ENCODE results near the gene ITPK1. TPM values are rescaled to one million over a fixed set of nuclear protein-coding genes. Genes with fewer than 3 reads are reported as not detected.

Gene ITPK1
- 23.8 and 37.8 TPM in 2 replicates for total RNA-seq

DNA sequence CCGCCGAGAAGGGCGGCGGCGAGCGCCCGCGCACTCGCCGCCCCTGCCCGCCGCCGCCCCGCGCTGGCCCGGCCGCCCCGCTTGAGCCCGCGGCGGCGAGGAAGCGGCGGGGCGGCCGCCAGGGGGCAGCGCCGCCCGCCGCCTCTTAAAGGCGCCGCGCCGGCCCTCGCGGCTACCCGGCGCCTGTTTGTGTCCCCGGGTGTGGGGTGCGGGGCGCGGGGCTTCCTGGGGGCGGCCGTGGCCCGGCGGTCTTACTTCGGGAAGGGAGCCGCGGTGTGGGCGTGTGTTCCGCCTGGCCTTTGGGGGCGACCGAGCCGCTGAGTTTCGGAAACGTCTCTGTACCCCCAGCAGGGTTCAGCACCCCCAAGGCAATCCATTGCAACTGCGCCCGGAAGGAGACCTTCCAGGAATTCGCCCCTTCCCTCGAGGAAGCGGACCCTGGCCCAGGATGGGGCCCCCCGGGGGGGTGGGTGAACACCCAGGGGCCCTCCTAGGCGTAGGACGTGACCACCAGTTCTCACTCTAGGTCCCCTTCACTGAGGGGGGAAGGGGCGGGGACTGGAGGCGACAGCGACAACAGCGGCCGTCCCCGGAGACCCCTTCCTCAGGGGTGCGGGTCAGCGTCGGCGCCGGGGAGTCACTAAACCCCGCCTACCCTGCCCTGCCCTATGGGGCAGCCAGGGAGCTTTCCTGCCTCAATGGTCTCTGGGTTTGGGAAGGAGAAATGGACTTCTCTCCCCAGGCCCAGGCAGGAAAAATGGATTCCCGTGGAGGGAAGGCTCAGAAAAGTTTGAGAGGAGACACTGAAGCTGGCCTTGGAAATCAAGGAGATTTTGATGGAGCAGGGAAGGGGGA lies at the start of gene ITPK1:
Gene ITPK1, minus strand, starts transcription at position 105 of the 855 bp plus-strand sequence. CDS start 762 bp downstream, outside the sequence.

DNA sequence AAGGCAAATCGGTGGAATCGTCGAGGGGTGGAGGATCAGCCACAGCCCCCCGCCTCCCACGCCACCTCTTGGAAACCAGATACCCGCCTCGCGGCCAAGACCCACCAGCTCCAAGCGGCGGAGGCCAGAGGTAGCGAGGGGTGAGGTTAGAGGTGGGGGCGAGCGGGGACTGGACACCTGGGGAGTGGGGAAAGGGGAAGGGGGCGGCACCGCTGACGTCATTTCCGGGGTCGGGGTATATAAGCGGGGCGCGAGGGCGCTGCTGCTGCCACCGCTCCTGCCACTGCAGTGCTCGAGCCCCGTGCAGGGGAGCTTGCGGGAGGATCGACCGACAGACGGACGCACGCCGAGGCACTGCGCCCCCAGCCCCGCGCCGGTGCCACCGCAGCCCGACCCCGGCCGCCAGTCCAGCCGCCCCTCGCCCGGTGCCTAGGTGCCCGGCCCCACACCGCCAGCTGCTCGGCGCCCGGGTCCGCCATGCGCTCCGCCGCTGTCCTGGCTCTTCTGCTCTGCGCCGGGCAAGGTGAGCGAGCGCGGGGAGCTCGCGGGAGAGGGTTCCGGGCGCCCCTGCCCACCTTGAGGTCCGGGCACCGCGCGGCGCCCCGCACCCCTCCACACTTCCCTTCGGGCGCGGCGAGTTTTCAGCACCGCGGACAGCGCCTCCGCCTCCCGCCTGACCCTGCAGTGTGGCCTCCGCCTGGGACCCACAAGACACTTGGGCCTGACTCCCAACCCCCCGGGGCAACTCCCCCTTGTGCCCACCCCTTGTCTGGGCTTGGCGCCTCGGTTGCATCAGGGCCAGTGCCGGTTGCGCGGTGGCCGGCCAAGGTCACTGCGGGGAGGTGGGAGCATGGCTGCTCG lies 192.6 kb downstream of the ITPK1 start, which contains the start of gene CHGA:
Gene CHGA, plus strand, starts transcription at position 268 of the 861 bp plus-strand sequence. Its CDS starts 210 bp downstream, at position 478.

Other genes with a start within 250 kb of the ITPK1 start
- gene CHGA, start 192.8 kb downstream of the ITPK1 start, total RNA-seq, result 0.13 TPM in 1 of 2 replicates, not detected in the other
- 10.8 and 27.6 TPM in 2 replicates for gene MOAP1, start 69.0 kb upstream of the ITPK1 start, total RNA-seq
- gene LYSET, start 69.4 kb upstream of the ITPK1 start, total RNA-seq, result 4.6 and 7.4 TPM in 2 replicates
- gene GON7, start 91.1 kb upstream of the ITPK1 start, total RNA-seq, result 7.0 and 9.1 TPM in 2 replicates
- 30.3 and 33.2 TPM in 2 replicates for gene UBR7, start 91.3 kb upstream of the ITPK1 start, total RNA-seq
- 12.4 and 21.7 TPM in 2 replicates for gene BTBD7, start 217.1 kb upstream of the ITPK1 start, total RNA-seq
- gene COX8C, start 231.3 kb upstream of the ITPK1 start, total RNA-seq, result not detected in 2 replicates